GM21619 (cell line): ENCODE measurements around the gene BCAR1.
A peak's percentile ranks its signal among the peaks of the same experiment; 100 is the strongest.
"Not testable (repeated sequence)": the region's sequence is repeated elsewhere in the genome, so short reads cannot be mapped to it uniquely, and the experiment has no call there.

Experiments used
- ATAC-seq: cut with Tn5 transposase; IDR thresholded peaks from one replicate; pipeline ENCODE4 v1.9.1; 2021; ENCODE audit not compliant: unreplicated experiment

Gene BCAR1

GRCh38 chr16:75251280-75252048 lies at the start of gene BCAR1:
TSS of gene BCAR1 (minus strand) at chr16:75251624. CDS start at chr16:75251482, 142 bp downstream.
- peak; percentile 69 for ATAC-seq

- no peak for ATAC-seq
Measured at GRCh38 chr16:75298267-75298666, 46.8 kb upstream of the BCAR1 start.

- no peak for ATAC-seq
Measured at GRCh38 chr16:75296606-75297005, 45.2 kb upstream of the BCAR1 start.

GRCh38 chr16:75294773-75295459 lies 43.5 kb upstream of the BCAR1 start:
- no peak for ATAC-seq

GRCh38 chr16:75293772-75294171 lies 42.3 kb upstream of the BCAR1 start:
- no peak for ATAC-seq

GRCh38 chr16:75293173-75293572 lies 41.7 kb upstream of the BCAR1 start:
- no peak for ATAC-seq

- ATAC-seq = no peak
Measured at GRCh38 chr16:75292691-75293090, 41.3 kb upstream of the BCAR1 start.

GRCh38 chr16:75289189-75289588 lies 37.8 kb upstream of the BCAR1 start:
- no peak for ATAC-seq

- ATAC-seq = no peak
Measured at GRCh38 chr16:75288596-75289120, 37.2 kb upstream of the BCAR1 start.

- no peak for ATAC-seq
Measured at GRCh38 chr16:75288181-75288580, 36.8 kb upstream of the BCAR1 start.

- no peak for ATAC-seq
Measured at GRCh38 chr16:75287708-75288107, 36.3 kb upstream of the BCAR1 start.

GRCh38 chr16:75286389-75286788 lies 35.0 kb upstream of the BCAR1 start:
- no peak for ATAC-seq

- ATAC-seq = no peak
Measured at GRCh38 chr16:75282466-75283281, 31.2 kb upstream of the BCAR1 start.

GRCh38 chr16:75281826-75282225 lies 30.4 kb upstream of the BCAR1 start:
- no peak for ATAC-seq

- ATAC-seq = not testable (repeated sequence)
Measured at GRCh38 chr16:75281009-75281408, 29.6 kb upstream of the BCAR1 start.

GRCh38 chr16:75280331-75280804 lies 28.9 kb upstream of the BCAR1 start:
- ATAC-seq = no peak

- no peak for ATAC-seq
Measured at GRCh38 chr16:75279305-75279704, 27.9 kb upstream of the BCAR1 start.

- no peak for ATAC-seq
Measured at GRCh38 chr16:75273054-75273925, 21.9 kb upstream of the BCAR1 start.

- ATAC-seq = not testable (repeated sequence)
Measured at GRCh38 chr16:75272629-75273028, 21.2 kb upstream of the BCAR1 start.

GRCh38 chr16:75272097-75272551 lies 20.7 kb upstream of the BCAR1 start:
- ATAC-seq = peak; percentile 51
